ENCODE measurements around the gene CKB. TPM values are rescaled to one million over a fixed set of nuclear protein-coding genes. Genes with fewer than 3 reads are reported as not detected.

CKB gene
- polyA plus RNA-seq, 2 of the 4 experiments (the other 2 are of a cell fraction) = 52.3 to 79.8 TPM

GRCh38 chr14:103547455-103547940, 24.9 kb upstream of the CKB start:
- H3K4me3 ChIP-seq = no peak overlapping the region
- FAIRE-seq (no peak), ATAC-seq (no peak), DNase-seq (ENCODE audit: low read depth in 1 of 2, low spot score in 1 of 2) (no peak)
- no peaks in the 10 kb centered on the region for H3K9me3 ChIP-seq
- WGBS (ENCODE audit: missing lambda C conversion rate) = 68% methylated on average over 11 of the region's 11 CpGs
- POLR2A ChIA-PET = no interaction called here
- H3K4me1 ChIP-seq = peaks cover 18% of the 10 kb centered on the region
- no peak overlapping the region for H3K4me2 ChIP-seq
- CTCF ChIA-PET = interaction anchor here (0.6 to 28.8 kb wide), 11 partner anchors 11 to 853 kb away, joined by 3 to 489 read pairs (median 23); partner anchors contain the start of genes BAG5, CKB, COA8 and TRMT61A
- no peak overlapping the region for H3K27ac ChIP-seq
- TF ChIP-seq KDM1A (IDR thresholded peaks at IDR 0.05; ENCODE audit: low read depth) = no peak
- TF ChIP-seq MAZ (IDR thresholded peaks at IDR 0.05; ENCODE audit: borderline replicate concordance, low read depth, low read length) = no peak
- TF ChIP-seq BCL3 (IDR thresholded peaks at IDR 0.05) = no peak
- TF ChIP-seq POLR2A (IDR thresholded peaks at IDR 0.05; ENCODE audit: low read length) = no peak
- no peak for TF ChIP-seq ATOH8 (CRISPR knock-in tag; IDR thresholded peaks at IDR 0.05; ENCODE audit: low read depth)
- no peak for TF ChIP-seq RNF2 (IDR thresholded peaks at IDR 0.05; ENCODE audit: borderline replicate concordance, low read depth)
- TF ChIP-seq MAX (IDR thresholded peaks at IDR 0.05) = no peak

- FAIRE-seq = no peak
- peak; percentile 49; the same call in 1 of the 2 replicates for TF ChIP-seq MAX (IDR thresholded peaks at IDR 0.05)
- TF ChIP-seq CTCF (IDR thresholded peaks at IDR 0.05) = peak; percentile 94
- peak; percentile 96 to 97 for TF ChIP-seq RAD21 (conservative IDR thresholded peaks at IDR 0.05 in 1 of 2, IDR thresholded peaks at IDR 0.05 in 1 of 2)
- TF ChIP-seq ESRRA (IDR thresholded peaks at IDR 0.05; ENCODE audit: borderline replicate concordance, low read length) = peak; percentile 53
- peak; percentile 68; the same call in 1 of the 2 replicates for TF ChIP-seq MAZ (IDR thresholded peaks at IDR 0.05; ENCODE audit: borderline replicate concordance, low read depth, low read length)
- TF ChIP-seq HMGXB4 (CRISPR knock-in tag; IDR thresholded peaks at IDR 0.05; ENCODE audit: borderline replicate concordance) = no peak
- no peak for TF ChIP-seq SREBF2 (IDR thresholded peaks at IDR 0.05)
- TF ChIP-seq KDM1A (IDR thresholded peaks at IDR 0.05; ENCODE audit: low read depth) = no peak
- TF ChIP-seq SMC3 (IDR thresholded peaks at IDR 0.05) = peak; percentile 89
- no peak for TF ChIP-seq USF2 (IDR thresholded peaks at IDR 0.05)
- H3K4me2 ChIP-seq = no peak overlapping the region
- H3K4me1 ChIP-seq = peaks cover 18% of the 10 kb centered on the region
- ATAC-seq = peak; percentile 42 to 81
- no peak overlapping the region for H3K27ac ChIP-seq
- 25% methylated on average over 13 of the region's 21 CpGs for WGBS (ENCODE audit: missing lambda C conversion rate)
- H3K9me3 ChIP-seq = no peaks in the 10 kb centered on the region
- POLR2A ChIA-PET = interaction anchor here (0.6 kb wide), 1 partner anchor 873 kb away, joined by 7 read pairs; no protein-coding TSS in a partner anchor
- CTCF ChIA-PET = interaction anchor here (0.6 to 28.8 kb wide), 12 partner anchors 11 to 852 kb away, joined by 3 to 489 read pairs (median 16); partner anchors contain the start of genes BAG5, CKB, COA8 and TRMT61A
- peak; percentile 62 to 83 for DNase-seq (ENCODE audit: low read depth in 1 of 2, low spot score in 1 of 2)
- H3K4me3 ChIP-seq = no peak overlapping the region
Measured at GRCh38 chr14:103546652-103547454, 24.2 kb upstream of the CKB start.

Measured in A549 (cell line).